ENCODE results near the gene RNF227. TPM values are rescaled to one million over a fixed set of nuclear protein-coding genes. Genes with fewer than 3 reads are reported as not detected.
A peak's percentile ranks its signal among the peaks of the same experiment; 100 is the strongest.
"Not testable (repeated sequence)": the region's sequence is repeated elsewhere in the genome, so short reads cannot be mapped to it uniquely, and the experiment has no call there.

RNF227 gene
- total RNA-seq, result 0.44 and 0.79 TPM in 2 replicates

GRCh38 chr17:7915611-7916384 is at the start of gene RNF227:
TSS of gene RNF227 (minus strand) at chr17:7916289. CDS start at chr17:7916195, 94 bp downstream.
- DNase-seq (ENCODE audit: low read depth in 2 of 2), result peak; percentile 83 to 96

GRCh38 chr17:7961421-7961820 is 45.3 kb upstream of the RNF227 start:
- no peak for DNase-seq (ENCODE audit: low read depth in 2 of 2)

- no peak for DNase-seq (ENCODE audit: low read depth in 2 of 2)
Measured at GRCh38 chr17:7959503-7960253, 43.6 kb upstream of the RNF227 start.

GRCh38 chr17:7956228-7956965 is 40.3 kb upstream of the RNF227 start:
- peak; percentile 2 to 43 for DNase-seq (ENCODE audit: low read depth in 2 of 2)

- no peak for DNase-seq (ENCODE audit: low read depth in 2 of 2)
Measured at GRCh38 chr17:7955414-7956227, 39.5 kb upstream of the RNF227 start.

GRCh38 chr17:7953266-7953665 is 37.2 kb upstream of the RNF227 start:
- not testable (repeated sequence) for DNase-seq (ENCODE audit: low read depth in 2 of 2)

GRCh38 chr17:7951143-7951792 is 35.2 kb upstream of the RNF227 start:
- no peak for DNase-seq (ENCODE audit: low read depth in 2 of 2)

- no peak for DNase-seq (ENCODE audit: low read depth in 2 of 2)
Measured at GRCh38 chr17:7950578-7950977, 34.5 kb upstream of the RNF227 start.

- no peak for DNase-seq (ENCODE audit: low read depth in 2 of 2)
Measured at GRCh38 chr17:7947651-7948050, 31.6 kb upstream of the RNF227 start.

GRCh38 chr17:7946441-7946840 is 30.4 kb upstream of the RNF227 start:
- DNase-seq (ENCODE audit: low read depth in 2 of 2), result no peak

GRCh38 chr17:7945651-7946050 is 29.6 kb upstream of the RNF227 start:
- DNase-seq (ENCODE audit: low read depth in 2 of 2), result no peak

GRCh38 chr17:7944326-7944725 is 28.2 kb upstream of the RNF227 start:
- no peak for DNase-seq (ENCODE audit: low read depth in 2 of 2)

- DNase-seq (ENCODE audit: low read depth in 2 of 2), result no peak
Measured at GRCh38 chr17:7943291-7943690, 27.2 kb upstream of the RNF227 start.

GRCh38 chr17:7940743-7941142 is 24.7 kb upstream of the RNF227 start:
- no peak for DNase-seq (ENCODE audit: low read depth in 2 of 2)

- DNase-seq (ENCODE audit: low read depth in 2 of 2), result no peak
Measured at GRCh38 chr17:7940034-7940433, 23.9 kb upstream of the RNF227 start.

GRCh38 chr17:7935859-7936258 is 19.8 kb upstream of the RNF227 start:
- DNase-seq (ENCODE audit: low read depth in 2 of 2), result no peak

- peak; percentile 20 to 71 for DNase-seq (ENCODE audit: low read depth in 2 of 2)
Measured at GRCh38 chr17:7932949-7933348, 16.9 kb upstream of the RNF227 start.

GRCh38 chr17:7932483-7932891 is 16.4 kb upstream of the RNF227 start:
- peak; percentile 39 to 51 for DNase-seq (ENCODE audit: low read depth in 2 of 2)

GRCh38 chr17:7931709-7932482 is 15.8 kb upstream of the RNF227 start, which contains the start of the genes CNTROB and TRAPPC1:
TSS of gene CNTROB (plus strand) at chr17:7932206. CDS start at chr17:7933080, 874 bp downstream.
TSS of gene TRAPPC1 (minus strand) at chr17:7931946. CDS start at chr17:7931829, 117 bp downstream.
- peak; percentile 99 for DNase-seq (ENCODE audit: low read depth in 2 of 2)

All from lung microvascular endothelial cell (primary cell).